SK-N-SH (cell line): Measurements from ENCODE around the gene CYP8B1.

Experiments used
- CTCF ChIP-seq: fragments of 200-600 bp; sonication (generic); IDR thresholded peaks from 2 replicates; pipeline ENCODE4 v1.6.1; 2017; ENCODE audit warnings: antibody characterized with exemption, mild to moderate bottlenecking, moderate library complexity
- EP300 ChIP-seq, 2 experiments: IDR thresholded peaks; 2 replicates each; pipeline versions ENCODE4 v1.4.0 to v1.6.1; 2012; ENCODE audit warnings: borderline replicate concordance in 1 of 2, low read depth in 1 of 2, low read length in 1 of 2
- MAX ChIP-seq: IDR thresholded peaks from 2 replicates; pipeline ENCODE4 v1.4.0; 2012; ENCODE audit warnings: low read depth
- RAD21 ChIP-seq: IDR thresholded peaks from 2 replicates; pipeline ENCODE4 v1.6.1; 2012; ENCODE audit warnings: mild to moderate bottlenecking, low read length
- RXRA ChIP-seq: IDR thresholded peaks from 2 replicates; pipeline ENCODE4 v1.4.0; 2012; ENCODE audit warnings: low read depth, mild to moderate bottlenecking, borderline replicate concordance
- USF1 ChIP-seq: IDR thresholded peaks from 2 replicates; pipeline ENCODE4 v1.4.0; 2012; ENCODE audit warnings: low read depth, borderline replicate concordance

DNA sequence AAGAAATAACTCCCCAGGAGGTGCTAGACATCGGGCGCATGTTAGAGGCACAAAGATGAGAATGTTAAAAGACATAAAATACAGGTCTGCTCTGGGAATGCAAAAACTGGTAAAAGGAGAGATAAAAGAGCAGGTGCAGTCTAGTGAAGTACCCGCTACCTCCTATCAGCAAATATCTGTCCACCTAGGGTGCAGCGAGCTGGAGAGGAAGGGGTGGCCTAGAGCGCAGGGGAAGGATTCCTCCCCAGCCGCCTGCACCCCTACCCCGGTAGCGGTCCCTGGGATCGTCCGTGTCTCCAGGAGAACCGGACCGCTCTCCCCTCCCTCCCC, 30.0 kb upstream of the CYP8B1 start:
- no peak for TF ChIP-seq CTCF
- no peak for TF ChIP-seq USF1
- TF ChIP-seq RAD21 = no peak
- TF ChIP-seq RXRA = no peak
- no peak for TF ChIP-seq EP300 (IDR thresholded peaks at IDR 0.05; ENCODE audit: borderline replicate concordance in 1 of 2, low read depth in 1 of 2, low read length in 1 of 2)
- no peak for TF ChIP-seq MAX
